C1 segment of cervical spinal cord (tissue), 14 donors: Measurements from ENCODE around the gene DNAAF5.

Experiments
- DNase-seq, 14 donors: peaks; one replicate each; lab custom pipeline; 2025; lab: John Stamatoyannopoulos, UW

The DNAAF5 gene

GRCh38 chr7:833601-834258, 107.2 kb downstream of the DNAAF5 start:
- DNase-seq = no peak

- DNase-seq = no peak
Measured at GRCh38 chr7:834277-834676, 107.8 kb downstream of the DNAAF5 start.

GRCh38 chr7:835021-835420, 108.5 kb downstream of the DNAAF5 start:
- DNase-seq = no peak

- DNase-seq = peak in 2 of 14 donors; percentile 32 to 64
Measured at GRCh38 chr7:835485-836401, 109.2 kb downstream of the DNAAF5 start.
